ENCODE data around the gene MCF2L.

Gene MCF2L

DNA sequence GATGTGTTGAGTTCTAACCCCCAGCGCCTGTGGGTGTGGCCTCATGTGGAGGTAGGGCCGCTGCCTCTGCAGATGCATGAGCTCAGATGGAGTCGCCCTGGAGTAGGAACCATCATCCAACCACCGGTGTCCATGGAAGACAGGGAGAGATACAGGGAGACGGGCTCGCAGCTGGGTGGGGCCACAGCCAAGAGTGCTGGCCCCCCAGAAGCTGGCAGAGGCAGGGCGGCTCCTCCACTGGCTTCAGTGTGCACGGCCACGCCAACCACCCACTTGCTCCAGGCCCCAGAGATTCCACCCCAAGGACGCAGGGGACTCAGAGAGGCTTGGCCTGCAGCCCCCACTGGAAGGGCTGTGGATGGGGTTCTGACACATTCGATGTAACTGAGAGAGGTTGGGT, 5.4 kb upstream of the MCF2L start:
- Histone ChIP-seq H4K8ac (ENCODE audit: low read depth, low read length) (no peak overlapping the region), H2AFZ (ENCODE audit: low read length) (no peak overlapping the region), H3K36me3 (replicated peaks in 1 of 2; ENCODE audit: control insufficient read depth in 2 of 2, insufficient read depth in 2 of 2, low read length in 2 of 2) (peaks cover 0 to 6% of the 10 kb centered on the region in 2 donors), H4K91ac (ENCODE audit: low read depth, low read length, poor library complexity) (no peak overlapping the region), H2BK120ac (ENCODE audit: low read depth, low read length) (no peak overlapping the region), H3K18ac (ENCODE audit: low read length) (peak overlapping the region; percentile 19), H2BK12ac (ENCODE audit: low read length) (no peak overlapping the region), H3K23ac (ENCODE audit: low read depth, low read length, poor library complexity) (no peak overlapping the region), H3K14ac (ENCODE audit: low read length) (no peak overlapping the region), H3K27me3 (ENCODE audit: control insufficient read depth in 3 of 3, insufficient read depth in 3 of 3, low read depth in 1 of 3, low read length in 3 of 3) (peaks cover 0 to 4% (median 0%) of the 10 kb centered on the region in 3 experiments), H3K4me1 (ENCODE audit: control insufficient read depth in 2 of 2, insufficient read depth in 1 of 2, low read depth in 1 of 2, low read length in 2 of 2) (peaks cover 6 to 11% of the 10 kb centered on the region in 2 donors), H3K79me1 (ENCODE audit: low read depth, low read length) (peaks cover 9% of the 10 kb centered on the region), H3K9me3 (replicated peaks in 1 of 2; ENCODE audit: control insufficient read depth in 2 of 2, insufficient read depth in 1 of 2, low read depth in 1 of 2, low read length in 2 of 2) (peaks cover 0 to 2% of the 10 kb centered on the region in 2 donors), H3K4ac (ENCODE audit: low read length) (no peak overlapping the region), H3K4me2 (ENCODE audit: insufficient read depth, low read length, poor library complexity, severe bottlenecking) (no peak overlapping the region), H2AK5ac (ENCODE audit: low read depth, low read length) (peak overlapping the region; percentile 19), H2BK5ac (ENCODE audit: low read length) (peak overlapping the region; percentile 26), H2BK15ac (ENCODE audit: low read length) (no peak overlapping the region), H3K27ac (replicated peaks; ENCODE audit: low read length) (no peak overlapping the region), H3K4me3 (ENCODE audit: low read length in 2 of 2) (no peak overlapping the region), H3K9ac (ENCODE audit: low read depth, low read length, poor library complexity) (no peak overlapping the region)
- WGBS, 2 donors (ENCODE audit: extremely low coverage in 2 of 2, insufficient read length in 2 of 2, insufficient replicate concordance in 1 of 2): no CpG with 5 or more reads among the region's 11 CpGs
- no peak for DNase-seq (ENCODE audit: low spot score)

GRCh38 chr13:112964971-112965492, 4.0 kb upstream of the MCF2L start:
- H3K27me3 ChIP-seq (ENCODE audit: control insufficient read depth in 3 of 3, insufficient read depth in 3 of 3, low read depth in 1 of 3, low read length in 3 of 3): peaks cover 0 to 4% (median 0%) of the 10 kb centered on the region in 3 experiments
- no peak for DNase-seq (ENCODE audit: low spot score)
- H4K91ac ChIP-seq (ENCODE audit: low read depth, low read length, poor library complexity): no peak overlapping the region
- H3K9ac ChIP-seq (ENCODE audit: low read depth, low read length, poor library complexity): no peak overlapping the region
- H3K14ac ChIP-seq (ENCODE audit: low read length): no peak overlapping the region
- H2BK12ac ChIP-seq (ENCODE audit: low read length): no peak overlapping the region
- peaks cover 0 to 6% of the 10 kb centered on the region in 2 donors for H3K36me3 ChIP-seq (replicated peaks in 1 of 2; ENCODE audit: control insufficient read depth in 2 of 2, insufficient read depth in 2 of 2, low read length in 2 of 2)
- H2BK5ac ChIP-seq (ENCODE audit: low read length): no peak overlapping the region
- no peak overlapping the region for H3K4ac ChIP-seq (ENCODE audit: low read length)
- peak overlapping the region; percentile 74 for H3K23ac ChIP-seq (ENCODE audit: low read depth, low read length, poor library complexity)
- no peak overlapping the region for H3K27ac ChIP-seq (replicated peaks; ENCODE audit: low read length)
- WGBS, 2 donors (ENCODE audit: extremely low coverage in 2 of 2, insufficient read length in 2 of 2, insufficient replicate concordance in 1 of 2): no CpG with 5 or more reads among the region's 12 CpGs
- no peak overlapping the region for H2AK5ac ChIP-seq (ENCODE audit: low read depth, low read length)
- H3K4me1 ChIP-seq (ENCODE audit: control insufficient read depth in 2 of 2, insufficient read depth in 1 of 2, low read depth in 1 of 2, low read length in 2 of 2): peaks cover 4 to 11% of the 10 kb centered on the region in 2 donors
- H3K9me3 ChIP-seq (replicated peaks in 1 of 2; ENCODE audit: control insufficient read depth in 2 of 2, insufficient read depth in 1 of 2, low read depth in 1 of 2, low read length in 2 of 2): peaks cover 0 to 2% of the 10 kb centered on the region in 2 donors
- H3K4me3 ChIP-seq (ENCODE audit: low read length in 2 of 2): peak overlapping the region in 1 of 2 donors; percentile 40
- no peak overlapping the region for H3K4me2 ChIP-seq (ENCODE audit: insufficient read depth, low read length, poor library complexity, severe bottlenecking)
- H2AFZ ChIP-seq (ENCODE audit: low read length): no peak overlapping the region
- no peak overlapping the region for H2BK15ac ChIP-seq (ENCODE audit: low read length)
- H4K8ac ChIP-seq (ENCODE audit: low read depth, low read length): no peak overlapping the region
- H3K18ac ChIP-seq (ENCODE audit: low read length): peak overlapping the region; percentile 76
- peaks cover 3% of the 10 kb centered on the region for H3K79me1 ChIP-seq (ENCODE audit: low read depth, low read length)
- H2BK120ac ChIP-seq (ENCODE audit: low read depth, low read length): no peak overlapping the region

GRCh38 chr13:112965573-112966115, 3.4 kb upstream of the MCF2L start:
- WGBS, 2 donors (ENCODE audit: extremely low coverage in 2 of 2, insufficient read length in 2 of 2, insufficient replicate concordance in 1 of 2): no CpG with 5 or more reads among the region's 16 CpGs
- Histone ChIP-seq H3K9me3 (replicated peaks in 1 of 2; ENCODE audit: control insufficient read depth in 2 of 2, insufficient read depth in 1 of 2, low read depth in 1 of 2, low read length in 2 of 2) (peaks cover 0 to under 1% of the 10 kb centered on the region in 2 donors), H3K4ac (ENCODE audit: low read length) (no peak overlapping the region), H4K8ac (ENCODE audit: low read depth, low read length) (no peak overlapping the region), H3K4me2 (ENCODE audit: insufficient read depth, low read length, poor library complexity, severe bottlenecking) (no peak overlapping the region), H3K4me1 (ENCODE audit: control insufficient read depth in 2 of 2, insufficient read depth in 1 of 2, low read depth in 1 of 2, low read length in 2 of 2) (peaks cover 7 to 11% of the 10 kb centered on the region in 2 donors), H3K14ac (ENCODE audit: low read length) (no peak overlapping the region), H2BK120ac (ENCODE audit: low read depth, low read length) (no peak overlapping the region), H2BK12ac (ENCODE audit: low read length) (no peak overlapping the region), H4K91ac (ENCODE audit: low read depth, low read length, poor library complexity) (no peak overlapping the region), H2AFZ (ENCODE audit: low read length) (no peak overlapping the region), H3K18ac (ENCODE audit: low read length) (no peak overlapping the region), H3K36me3 (replicated peaks in 1 of 2; ENCODE audit: control insufficient read depth in 2 of 2, insufficient read depth in 2 of 2, low read length in 2 of 2) (peaks cover 0 to 6% of the 10 kb centered on the region in 2 donors), H3K27me3 (ENCODE audit: control insufficient read depth in 3 of 3, insufficient read depth in 3 of 3, low read depth in 1 of 3, low read length in 3 of 3) (peaks cover 0 to 7% (median 0%) of the 10 kb centered on the region in 3 experiments), H3K79me1 (ENCODE audit: low read depth, low read length) (peaks cover 3% of the 10 kb centered on the region), H2BK15ac (ENCODE audit: low read length) (no peak overlapping the region), H3K27ac (replicated peaks; ENCODE audit: low read length) (no peak overlapping the region), H3K23ac (ENCODE audit: low read depth, low read length, poor library complexity) (no peak overlapping the region), H3K9ac (ENCODE audit: low read depth, low read length, poor library complexity) (no peak overlapping the region), H2AK5ac (ENCODE audit: low read depth, low read length) (no peak overlapping the region), H2BK5ac (ENCODE audit: low read length) (no peak overlapping the region), H3K4me3 (ENCODE audit: low read length in 2 of 2) (no peak overlapping the region)
- no peak for DNase-seq (ENCODE audit: low spot score)

DNA sequence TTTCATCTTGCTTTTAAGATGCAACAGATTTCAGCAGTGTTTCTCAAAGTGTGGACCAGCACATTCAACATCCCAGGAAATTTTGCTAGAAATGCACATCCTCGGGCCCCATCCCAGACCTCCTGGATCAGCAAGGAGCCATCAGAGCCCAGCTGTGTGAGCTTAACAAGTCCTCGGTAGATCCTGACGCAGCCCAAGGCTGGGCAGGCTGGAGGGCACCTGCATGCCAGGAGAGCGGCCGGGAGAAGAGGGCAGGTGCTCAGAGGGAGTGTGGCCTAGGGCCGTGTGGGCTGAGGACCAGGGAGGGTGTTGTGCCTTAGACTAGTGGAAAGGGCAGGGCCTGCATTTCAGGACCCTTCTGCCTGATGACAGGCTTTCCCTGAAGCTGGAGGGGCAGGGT, 2.2 kb upstream of the MCF2L start:
- Histone ChIP-seq H3K27ac (replicated peaks; ENCODE audit: low read length) (no peak overlapping the region), H2BK120ac (ENCODE audit: low read depth, low read length) (no peak overlapping the region), H3K18ac (ENCODE audit: low read length) (no peak overlapping the region), H3K9me3 (replicated peaks in 1 of 2; ENCODE audit: control insufficient read depth in 2 of 2, insufficient read depth in 1 of 2, low read depth in 1 of 2, low read length in 2 of 2) (peaks cover 3 to 10% of the 10 kb centered on the region in 2 donors), H2BK15ac (ENCODE audit: low read length) (no peak overlapping the region), H3K23ac (ENCODE audit: low read depth, low read length, poor library complexity) (no peak overlapping the region), H3K27me3 (ENCODE audit: control insufficient read depth in 3 of 3, insufficient read depth in 3 of 3, low read depth in 1 of 3, low read length in 3 of 3) (peaks cover 0 to 10% (median 0%) of the 10 kb centered on the region in 3 experiments), H3K36me3 (replicated peaks in 1 of 2; ENCODE audit: control insufficient read depth in 2 of 2, insufficient read depth in 2 of 2, low read length in 2 of 2) (peaks cover 0 to 6% of the 10 kb centered on the region in 2 donors), H2BK12ac (ENCODE audit: low read length) (no peak overlapping the region), H2AK5ac (ENCODE audit: low read depth, low read length) (no peak overlapping the region), H3K9ac (ENCODE audit: low read depth, low read length, poor library complexity) (no peak overlapping the region), H4K8ac (ENCODE audit: low read depth, low read length) (no peak overlapping the region), H3K14ac (ENCODE audit: low read length) (no peak overlapping the region), H3K4me1 (ENCODE audit: control insufficient read depth in 2 of 2, insufficient read depth in 1 of 2, low read depth in 1 of 2, low read length in 2 of 2) (peaks cover 7 to 11% of the 10 kb centered on the region in 2 donors), H2AFZ (ENCODE audit: low read length) (no peak overlapping the region), H3K79me1 (ENCODE audit: low read depth, low read length) (peaks cover 3% of the 10 kb centered on the region), H3K4me2 (ENCODE audit: insufficient read depth, low read length, poor library complexity, severe bottlenecking) (no peak overlapping the region), H3K4ac (ENCODE audit: low read length) (no peak overlapping the region), H3K4me3 (ENCODE audit: low read length in 2 of 2) (no peak overlapping the region), H4K91ac (ENCODE audit: low read depth, low read length, poor library complexity) (no peak overlapping the region), H2BK5ac (ENCODE audit: low read length) (no peak overlapping the region)
- DNase-seq (ENCODE audit: low spot score): no peak
- WGBS, 2 donors (ENCODE audit: extremely low coverage in 2 of 2, insufficient read length in 2 of 2, insufficient replicate concordance in 1 of 2): no CpG with 5 or more reads among the region's 6 CpGs

Data from neuronal stem cell (in vitro differentiated cells).